SIG-M5 (cell line): ENCODE measurements around the gene LEFTY1.
"Not testable (repeated sequence)": the region's sequence is repeated elsewhere in the genome, so short reads cannot be mapped to it uniquely, and the experiment has no call there.

Experiments used
- DNase-seq: peaks from one replicate; lab custom pipeline; 2025; lab: John Stamatoyannopoulos, UW

Gene LEFTY1

GRCh38 chr1:225887554-225888288 is 1.2 kb downstream of the LEFTY1 start:
- not testable (repeated sequence) for DNase-seq

DNA sequence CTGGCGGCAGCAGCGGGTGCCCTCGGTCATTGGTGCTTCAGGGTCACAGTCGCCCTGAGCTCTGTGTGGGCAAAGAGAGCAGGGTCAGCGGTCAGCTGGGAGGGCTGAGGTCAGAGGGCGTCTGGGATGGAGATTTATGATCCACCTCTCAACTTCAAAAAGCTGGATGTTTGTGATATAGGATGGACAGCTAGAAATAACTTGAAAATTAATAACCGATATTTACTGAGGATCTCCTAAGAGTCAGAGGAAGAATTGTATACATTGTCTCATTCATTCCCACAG is 2.0 kb downstream of the LEFTY1 start:
- DNase-seq = no peak

GRCh38 chr1:225886159-225887029 is 2.6 kb downstream of the LEFTY1 start:
- DNase-seq = no peak

GRCh38 chr1:225885336-225885735 is 3.6 kb downstream of the LEFTY1 start:
- peak; percentile 29 for DNase-seq

DNA sequence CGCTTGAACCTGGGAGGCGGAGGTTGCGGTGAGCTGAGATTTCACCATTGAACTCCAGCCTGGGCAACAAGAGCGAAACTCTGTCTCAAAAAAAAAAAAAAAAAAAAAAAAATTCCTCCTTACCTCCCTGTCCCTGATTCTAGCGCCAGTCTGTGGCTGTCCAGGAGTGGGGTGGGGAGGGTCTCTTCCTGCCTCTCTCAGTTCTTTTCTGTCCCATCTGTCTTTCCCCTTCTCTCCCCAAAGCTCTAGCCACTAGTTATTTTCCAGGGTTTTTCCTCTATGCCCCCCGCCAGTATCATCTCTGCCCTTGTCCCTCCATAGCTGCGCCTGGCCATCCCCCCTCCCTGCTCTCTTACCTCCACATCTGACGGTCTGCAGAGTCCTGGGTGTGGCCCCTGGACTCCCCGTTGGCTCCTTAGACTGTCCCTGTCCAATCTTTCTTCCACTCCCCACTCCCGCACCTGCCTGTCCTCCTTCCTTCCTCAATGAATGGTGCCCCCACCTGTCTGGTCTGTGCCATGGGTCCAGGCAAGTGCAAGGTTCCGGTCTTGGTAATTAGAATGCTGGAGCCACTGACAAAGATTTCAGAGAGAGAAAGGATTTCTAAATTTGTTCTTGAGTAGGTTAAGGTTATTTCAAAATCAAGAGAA is 5.2 kb downstream of the LEFTY1 start:
- DNase-seq = no peak

DNA sequence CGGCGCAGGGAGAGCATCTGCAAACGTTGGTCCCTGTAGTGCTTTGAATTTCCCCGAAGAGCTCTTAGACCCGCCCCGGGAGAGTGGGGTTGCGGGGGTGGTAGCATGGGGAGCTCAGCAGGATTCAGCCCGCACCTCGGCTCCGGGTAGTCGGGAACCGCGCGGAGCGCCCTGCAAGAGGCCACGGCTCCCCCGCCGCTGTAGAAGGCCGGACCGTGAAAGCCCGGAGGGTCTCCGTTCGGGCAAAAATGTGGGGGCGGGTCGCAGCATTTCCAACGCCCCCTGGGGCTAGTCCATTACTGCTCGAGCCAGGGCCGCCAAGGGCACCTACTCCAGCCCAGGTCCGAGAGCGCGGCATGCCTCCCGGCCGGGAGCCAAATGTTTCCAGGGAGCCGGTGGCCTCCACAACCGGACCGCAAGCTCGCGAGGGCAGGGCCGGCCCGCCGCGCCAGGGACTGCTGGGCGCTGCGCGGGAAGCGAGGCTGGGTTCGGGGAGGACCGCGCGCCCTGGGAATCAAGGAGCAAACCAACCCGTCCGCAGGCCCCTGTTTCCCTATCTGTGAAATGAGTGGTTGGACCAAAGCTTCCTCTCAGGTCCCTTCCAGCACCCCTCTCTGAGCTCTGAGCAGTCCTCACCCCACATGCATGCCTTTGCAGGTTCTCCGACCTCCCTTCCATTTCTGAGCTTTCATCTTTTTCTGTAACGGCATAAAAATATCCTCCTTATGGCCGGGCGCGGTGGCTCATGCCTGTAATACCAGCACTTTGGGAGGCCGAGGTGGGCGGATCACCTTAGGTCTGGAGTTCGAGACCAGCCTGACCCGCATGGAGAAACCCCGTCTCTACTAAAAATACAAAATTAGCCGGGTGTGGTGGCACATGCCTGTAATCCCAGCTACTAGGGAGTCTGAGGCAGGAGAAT is 6.0 kb downstream of the LEFTY1 start:
- DNase-seq = no peak

DNA sequence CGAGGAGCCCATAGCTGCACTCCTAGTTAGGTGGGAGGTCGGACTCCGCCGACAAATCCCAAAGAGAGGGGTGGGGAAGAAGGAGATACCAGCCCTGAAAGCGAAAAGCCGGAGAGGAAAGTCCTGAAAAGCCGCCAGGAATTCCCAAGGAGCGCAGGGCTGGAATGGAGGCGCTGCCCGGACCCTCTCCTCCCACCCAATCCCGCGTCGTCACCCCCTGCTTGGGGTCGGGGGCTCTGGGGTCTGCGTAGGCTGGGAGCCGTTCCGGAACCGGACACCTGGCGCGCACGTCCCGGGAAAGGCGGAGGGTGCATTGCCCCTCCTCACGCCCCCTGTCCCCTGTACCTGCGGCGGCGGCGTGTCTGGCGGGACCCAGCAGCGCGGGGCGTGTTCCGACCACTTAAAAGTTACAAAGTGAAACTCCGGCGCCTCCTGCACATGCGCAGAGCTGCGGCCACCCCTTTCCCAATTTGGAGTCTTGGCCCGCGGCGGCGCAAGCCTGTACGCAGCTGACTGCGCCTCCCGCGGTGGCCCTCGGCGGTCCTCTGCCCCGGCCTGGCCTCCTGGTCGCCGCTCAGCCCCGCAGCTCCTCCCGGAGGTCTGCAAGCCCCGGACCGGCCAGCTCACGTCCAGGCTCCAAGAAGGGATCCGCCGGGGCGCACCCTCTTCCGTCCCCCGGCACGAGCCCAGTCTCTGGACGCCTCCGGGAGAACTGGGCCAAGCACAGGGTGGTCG is 6.8 kb downstream of the LEFTY1 start, which contains the start of gene TMEM63A:
Gene TMEM63A (minus strand): TSS at position 422 of the 735 bp plus-strand sequence. CDS start 4,800 bp downstream, outside the sequence.
- DNase-seq = peak; percentile 22

DNA sequence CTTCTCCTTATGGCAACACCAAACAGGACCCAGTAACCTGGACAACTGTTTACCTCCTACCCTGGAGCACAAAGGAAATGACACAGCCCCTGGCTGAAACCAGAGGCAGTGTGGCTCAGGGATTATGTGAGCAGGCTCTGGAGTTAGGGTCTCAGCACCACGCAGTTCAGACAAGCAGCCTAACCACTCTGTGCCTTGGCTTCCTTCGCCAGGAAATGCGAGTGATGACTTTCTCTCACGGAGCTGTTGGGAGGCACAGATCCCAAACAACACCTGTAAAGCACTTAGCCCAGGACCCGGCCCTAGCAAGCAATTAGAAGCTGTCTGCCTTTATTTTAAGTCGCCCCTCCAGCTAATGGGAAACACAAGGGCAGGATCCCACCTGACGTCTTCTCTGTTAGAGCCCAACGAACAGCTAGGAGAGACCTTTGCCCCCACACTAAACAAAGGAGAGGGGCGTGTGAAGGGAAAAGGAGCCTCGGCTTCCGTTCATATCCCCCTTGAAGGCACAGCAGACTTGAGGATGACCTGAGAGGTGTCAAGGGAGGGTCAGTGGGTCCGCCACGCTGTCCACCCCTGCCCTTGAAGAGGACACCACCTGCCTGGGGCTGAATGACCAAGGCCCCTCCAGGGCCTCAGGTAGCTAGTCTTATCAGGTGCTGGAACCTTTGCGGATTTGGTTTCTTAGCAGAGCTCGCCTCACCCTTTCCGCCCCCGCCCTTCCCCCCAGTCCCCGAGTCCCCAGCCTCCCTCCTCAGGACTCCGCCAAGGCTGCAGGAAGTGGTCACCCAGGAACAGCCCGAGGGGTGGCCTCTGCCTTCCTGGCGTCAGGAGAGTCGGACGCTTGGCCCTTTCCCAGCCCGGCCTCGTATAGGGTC is 7.6 kb downstream of the LEFTY1 start:
- DNase-seq = no peak

GRCh38 chr1:225880636-225881035 is 8.3 kb downstream of the LEFTY1 start:
- no peak for DNase-seq

DNA sequence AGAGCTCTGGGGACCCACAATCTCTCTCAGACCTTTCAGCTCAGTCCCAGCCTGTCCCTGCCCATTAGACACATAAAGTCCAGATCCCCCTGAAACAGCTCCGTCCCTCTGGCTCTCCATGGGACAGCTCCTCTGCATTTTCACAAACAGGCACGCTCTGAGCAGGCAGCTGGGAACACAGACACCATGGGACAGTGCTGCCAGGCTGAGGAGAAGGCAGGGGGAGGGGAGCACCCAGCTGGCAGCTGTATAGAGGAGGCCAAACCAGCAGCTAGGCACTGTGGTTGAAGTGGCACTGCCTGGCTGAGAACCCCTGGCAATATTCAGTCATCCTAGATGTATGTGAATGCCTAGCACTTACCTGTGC is 8.7 kb downstream of the LEFTY1 start:
- no peak for DNase-seq

DNA sequence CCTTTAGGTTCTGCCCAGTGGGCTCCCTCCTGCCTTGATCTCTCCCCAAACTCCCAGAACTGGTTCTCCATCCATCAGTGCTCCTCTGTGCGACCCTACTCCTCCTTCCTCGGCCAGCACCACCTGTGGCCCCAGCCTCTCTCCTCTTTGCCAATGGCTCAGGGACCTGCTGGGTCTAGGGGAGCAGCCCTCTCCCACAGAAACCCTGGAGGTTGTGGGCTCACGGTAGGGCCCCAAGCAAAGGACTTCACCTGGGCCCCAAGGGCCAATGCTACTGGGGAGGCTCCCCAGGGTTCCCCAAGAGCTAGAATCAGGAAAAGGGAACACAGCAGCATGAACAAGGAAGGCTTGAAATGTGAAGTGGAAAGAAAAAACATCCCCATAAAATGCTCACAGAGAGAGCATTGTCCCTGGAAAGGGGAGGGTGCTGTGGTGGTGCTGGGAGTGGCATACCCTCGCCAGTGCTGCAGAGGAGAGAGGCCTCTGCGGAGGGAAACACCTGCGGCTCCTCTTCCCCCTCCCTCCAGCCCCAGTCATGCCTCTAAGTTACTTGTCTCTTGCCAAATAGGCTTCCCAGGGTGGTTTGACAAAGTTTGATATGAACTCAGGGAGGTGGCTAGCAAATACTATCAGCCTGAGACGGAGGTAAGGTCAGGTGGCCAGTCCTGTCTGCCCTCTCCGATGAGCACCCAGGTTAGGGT is 9.3 kb downstream of the LEFTY1 start:
- no peak for DNase-seq

- no peak for DNase-seq
Observed at GRCh38 chr1:225878282-225878681, 10.7 kb downstream of the LEFTY1 start.

DNA sequence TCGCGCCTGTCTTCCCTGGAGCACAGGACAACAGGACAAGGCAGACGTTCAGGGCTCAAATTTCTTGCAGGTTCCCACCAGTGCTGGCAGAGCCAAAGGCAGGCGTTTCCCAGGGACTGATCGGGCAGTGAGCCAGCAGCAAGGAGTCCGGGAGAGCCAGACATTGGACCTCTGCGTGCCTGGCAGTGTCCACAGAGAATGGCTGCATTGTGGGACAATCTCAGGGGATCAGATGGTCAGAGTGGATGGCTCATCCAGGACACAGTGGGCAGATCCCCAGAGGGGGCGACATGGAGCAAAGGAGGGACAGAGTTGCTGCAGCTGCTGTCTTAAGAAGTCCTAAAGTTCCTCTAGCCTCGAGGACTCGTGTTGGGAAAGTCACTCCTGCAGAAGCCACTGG is 11.4 kb downstream of the LEFTY1 start:
- DNase-seq = no peak

DNA sequence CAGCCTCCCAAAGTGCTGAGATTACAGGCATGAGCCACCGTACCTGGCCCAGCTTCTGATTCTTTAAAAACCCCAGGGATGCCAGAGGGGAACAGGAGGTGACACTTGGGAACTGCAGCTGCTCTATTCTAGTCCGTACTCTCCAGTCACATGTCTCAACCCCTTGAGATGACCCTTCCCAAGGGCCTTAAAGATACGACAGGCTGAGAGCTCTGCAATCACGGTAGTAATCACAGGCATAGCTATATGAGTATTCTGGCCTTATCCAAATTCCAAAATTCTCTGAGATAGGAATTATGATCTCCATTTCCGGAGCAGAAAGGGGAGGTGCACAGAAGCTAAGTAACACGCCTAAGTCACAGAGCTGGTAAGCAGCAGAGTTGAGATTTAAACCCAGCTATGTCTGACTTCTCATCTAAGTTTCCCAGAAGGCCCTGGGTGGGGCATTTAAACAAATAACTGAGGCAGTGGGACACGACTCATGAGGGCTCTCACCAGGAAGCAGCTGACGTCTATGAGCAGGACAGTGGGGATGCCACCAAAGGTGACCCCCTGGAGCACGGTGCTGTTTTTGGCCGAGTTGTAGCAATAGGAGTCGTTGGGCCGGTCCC is 11.9 kb downstream of the LEFTY1 start:
- no peak for DNase-seq

DNA sequence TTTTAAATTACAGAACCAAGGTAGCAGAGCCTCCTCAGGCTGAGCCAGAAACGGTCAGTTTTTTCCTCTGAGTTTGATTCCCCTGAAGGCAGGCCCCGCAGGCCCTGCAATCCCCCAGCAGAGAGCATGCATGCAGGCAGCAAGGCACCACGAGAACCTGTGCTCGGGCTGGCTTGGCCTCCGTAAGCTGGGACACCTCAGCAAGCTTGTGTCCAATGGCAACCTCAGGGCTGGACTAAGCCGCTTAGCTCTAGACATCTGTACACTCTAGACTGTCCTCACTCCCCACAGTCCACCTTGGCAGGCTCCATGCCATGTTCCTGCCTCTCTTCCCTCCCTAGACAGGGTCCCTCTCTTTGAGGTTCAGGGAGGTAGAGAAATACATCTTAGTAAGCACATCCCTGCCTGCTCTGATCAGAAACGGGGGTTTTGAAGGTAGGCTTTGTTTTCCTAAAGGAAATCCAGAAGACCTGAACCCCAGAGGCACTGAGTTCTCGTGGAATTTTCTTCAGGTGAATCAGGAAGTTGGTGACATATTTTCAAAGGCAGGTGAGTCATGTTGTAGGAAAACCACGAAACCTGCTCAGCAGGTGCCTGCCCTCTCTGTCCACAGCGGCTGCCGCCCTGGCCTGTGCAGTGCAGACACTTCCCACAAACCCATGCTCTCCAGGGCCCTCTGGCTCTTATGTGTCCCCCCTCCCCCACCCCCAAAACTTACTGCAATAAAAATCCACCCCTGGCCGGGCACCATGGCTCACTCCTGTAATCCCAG is 13.7 kb downstream of the LEFTY1 start:
- no peak for DNase-seq

- no peak for DNase-seq
Observed at GRCh38 chr1:225874431-225874830, 14.5 kb downstream of the LEFTY1 start.

DNA sequence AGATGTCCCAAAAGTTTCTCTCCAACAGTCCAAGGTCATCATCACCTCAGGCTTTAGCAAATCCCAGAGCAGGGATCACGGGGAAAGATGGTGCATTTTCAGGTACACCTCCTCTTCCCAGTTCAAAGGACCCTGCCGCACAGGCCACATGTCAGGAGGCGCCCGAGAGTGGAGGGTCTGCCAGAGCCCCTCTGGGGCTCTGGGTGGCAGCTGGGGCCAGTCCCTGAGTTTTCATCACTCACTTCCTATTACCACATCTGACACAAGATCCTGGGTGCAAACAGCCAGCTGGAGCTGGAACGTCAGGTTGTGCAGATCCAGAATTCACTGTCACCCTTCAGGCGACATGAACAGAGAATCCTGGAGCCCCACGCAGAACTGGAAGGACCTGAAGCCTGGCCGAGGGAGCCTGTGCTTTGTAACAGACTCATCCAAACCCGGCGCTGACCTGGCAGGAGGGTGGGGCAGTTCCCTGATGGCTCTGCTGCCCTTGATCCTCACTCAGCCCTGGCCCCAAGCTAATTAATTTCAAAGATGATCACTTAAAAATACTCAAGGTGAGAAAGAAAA is 15.6 kb downstream of the LEFTY1 start:
- no peak for DNase-seq

GRCh38 chr1:225872075-225872430 is 16.9 kb downstream of the LEFTY1 start:
- no peak for DNase-seq
